PFSK-1 (cell line): ENCODE results near the gene ARL14EPL. TPM values are rescaled to one million over a fixed set of nuclear protein-coding genes. Genes with fewer than 3 reads are reported as not detected.

Experiments
- FOXP2 ChIP-seq: optimal IDR thresholded peaks from 2 replicates; pipeline ENCODE3; 2011; ENCODE audit warnings: borderline replicate concordance, control low read depth, inconsistent platforms; ENCODE audit not compliant: insufficient read depth; ENCODE audit errors: extremely low read length, extremely low read depth
- POLR2AphosphoS5 ChIP-seq: IDR thresholded peaks from 2 replicates; pipeline ENCODE4 v1.6.1; 2012; ENCODE audit warnings: low read depth, mild to moderate bottlenecking, control low read depth, low read length, moderate library complexity
- SIN3A ChIP-seq: IDR thresholded peaks from 2 replicates; pipeline ENCODE4 v1.6.1; 2012; ENCODE audit warnings: mild to moderate bottlenecking, low read length, moderate library complexity, borderline replicate concordance; ENCODE audit not compliant: insufficient read depth
- TAF1 ChIP-seq: IDR thresholded peaks from 2 replicates; pipeline ENCODE4 v1.6.1; 2012; ENCODE audit warnings: low read length, control low read depth, borderline replicate concordance; ENCODE audit not compliant: insufficient read depth
- polyA plus RNA-seq: library from polyadenylated mRNA; unstranded; fragments of >200 nt; gene quantifications from one replicate; pipeline ENCODE4 v1.2.1, GENCODE V29; 2012; ENCODE audit warnings: low read depth, missing spikeins; ENCODE audit not compliant: insufficient read length
- TF ChIP-seq, protein P1 (sequence below), 2 experiments: IDR thresholded peaks; 2 replicates each; pipeline versions ENCODE4 v1.6.1 to v1.8.0; 2011 to 2012; ENCODE audit warnings: low read depth in 2 of 2, low read length in 2 of 2, control low read depth in 1 of 2, inconsistent platforms in 1 of 2, mild to moderate bottlenecking in 1 of 2, moderate library complexity in 1 of 2; ENCODE audit not compliant: insufficient read depth in 1 of 2

The ARL14EPL gene
- not detected for polyA plus RNA-seq

GRCh38 chr5:116032094-116032517 is at the start of gene ARL14EPL:
TSS of gene ARL14EPL (plus strand) at chr5:116032472. CDS start at chr5:116051466, 18,994 bp downstream.
- no peak for TF ChIP-seq SIN3A
- no peak for TF ChIP-seq POLR2AphosphoS5
- TF ChIP-seq TAF1, result no peak
- no peak for TF ChIP-seq FOXP2
- TF ChIP-seq, protein P1, sequence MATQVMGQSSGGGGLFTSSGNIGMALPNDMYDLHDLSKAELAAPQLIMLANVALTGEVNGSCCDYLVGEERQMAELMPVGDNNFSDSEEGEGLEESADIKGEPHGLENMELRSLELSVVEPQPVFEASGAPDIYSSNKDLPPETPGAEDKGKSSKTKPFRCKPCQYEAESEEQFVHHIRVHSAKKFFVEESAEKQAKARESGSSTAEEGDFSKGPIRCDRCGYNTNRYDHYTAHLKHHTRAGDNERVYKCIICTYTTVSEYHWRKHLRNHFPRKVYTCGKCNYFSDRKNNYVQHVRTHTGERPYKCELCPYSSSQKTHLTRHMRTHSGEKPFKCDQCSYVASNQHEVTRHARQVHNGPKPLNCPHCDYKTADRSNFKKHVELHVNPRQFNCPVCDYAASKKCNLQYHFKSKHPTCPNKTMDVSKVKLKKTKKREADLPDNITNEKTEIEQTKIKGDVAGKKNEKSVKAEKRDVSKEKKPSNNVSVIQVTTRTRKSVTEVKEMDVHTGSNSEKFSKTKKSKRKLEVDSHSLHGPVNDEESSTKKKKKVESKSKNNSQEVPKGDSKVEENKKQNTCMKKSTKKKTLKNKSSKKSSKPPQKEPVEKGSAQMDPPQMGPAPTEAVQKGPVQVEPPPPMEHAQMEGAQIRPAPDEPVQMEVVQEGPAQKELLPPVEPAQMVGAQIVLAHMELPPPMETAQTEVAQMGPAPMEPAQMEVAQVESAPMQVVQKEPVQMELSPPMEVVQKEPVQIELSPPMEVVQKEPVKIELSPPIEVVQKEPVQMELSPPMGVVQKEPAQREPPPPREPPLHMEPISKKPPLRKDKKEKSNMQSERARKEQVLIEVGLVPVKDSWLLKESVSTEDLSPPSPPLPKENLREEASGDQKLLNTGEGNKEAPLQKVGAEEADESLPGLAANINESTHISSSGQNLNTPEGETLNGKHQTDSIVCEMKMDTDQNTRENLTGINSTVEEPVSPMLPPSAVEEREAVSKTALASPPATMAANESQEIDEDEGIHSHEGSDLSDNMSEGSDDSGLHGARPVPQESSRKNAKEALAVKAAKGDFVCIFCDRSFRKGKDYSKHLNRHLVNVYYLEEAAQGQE (IDR thresholded peaks at IDR 0.05; ENCODE audit: insufficient read depth in 1 of 2, low read depth in 2 of 2, low read length in 2 of 2), result no peak

- TF ChIP-seq TAF1, result no peak
- TF ChIP-seq SIN3A, result no peak
- no peak for TF ChIP-seq POLR2AphosphoS5
- no peak for TF ChIP-seq FOXP2
- TF ChIP-seq, protein P1 (IDR thresholded peaks at IDR 0.05; ENCODE audit: insufficient read depth in 1 of 2, low read depth in 2 of 2, low read length in 2 of 2), result no peak
These were observed 48.8 kb upstream of the ARL14EPL start for GRCh38 chr5:115983519-115983918.

GRCh38 chr5:115985802-115986757 is 46.2 kb upstream of the ARL14EPL start:
- TF ChIP-seq POLR2AphosphoS5, result no peak
- TF ChIP-seq, protein P1 (IDR thresholded peaks at IDR 0.05; ENCODE audit: insufficient read depth in 1 of 2, low read depth in 2 of 2, low read length in 2 of 2), result no peak
- no peak for TF ChIP-seq SIN3A
- TF ChIP-seq TAF1, result no peak
- TF ChIP-seq FOXP2, result no peak

DNA sequence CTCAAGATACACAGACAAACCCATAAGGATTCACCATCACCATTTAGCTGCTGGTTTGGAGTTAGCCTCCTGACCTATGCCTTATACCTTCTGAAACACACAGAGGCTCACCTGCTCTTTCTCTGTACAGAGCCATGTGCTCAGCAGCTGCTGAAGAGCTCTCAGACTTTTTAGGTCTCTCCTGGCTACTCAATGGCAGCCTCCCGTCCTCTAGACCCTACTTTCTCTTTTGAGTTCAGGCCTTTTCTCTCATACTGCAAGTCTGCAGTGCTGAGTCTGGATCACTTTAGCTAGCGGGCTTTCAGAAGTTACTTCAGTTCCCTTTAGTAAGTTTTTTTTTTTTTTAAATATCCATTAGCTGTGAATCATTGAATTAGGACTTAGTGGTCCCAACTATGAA is 44.3 kb upstream of the ARL14EPL start:
- TF ChIP-seq TAF1, result no peak
- no peak for TF ChIP-seq POLR2AphosphoS5

DNA sequence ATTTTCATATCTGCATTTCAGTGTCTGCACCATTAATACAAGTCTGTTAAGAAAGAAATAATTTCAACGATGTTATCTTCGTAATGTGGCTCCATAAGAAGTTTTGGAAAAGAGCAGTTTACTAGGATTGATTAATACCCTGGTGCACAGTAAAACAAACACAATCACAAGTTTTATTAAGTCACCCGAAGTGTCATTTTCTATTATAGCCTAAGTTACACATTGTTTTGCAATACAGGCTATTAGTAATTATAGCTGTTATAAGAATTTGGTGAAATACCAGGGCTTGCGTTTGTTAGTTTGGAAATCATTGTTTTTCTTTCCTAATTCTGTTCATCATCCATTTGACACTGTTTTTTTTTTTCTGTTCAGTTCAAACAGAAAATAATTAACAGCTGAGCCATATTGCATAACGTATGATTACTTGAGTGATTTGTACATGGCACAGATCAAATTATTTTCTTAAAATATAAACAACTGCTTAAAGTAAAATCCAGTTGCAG is 39.4 kb upstream of the ARL14EPL start:
- TF ChIP-seq TAF1 (no peak), FOXP2 (no peak), POLR2AphosphoS5 (no peak), SIN3A (no peak)
- TF ChIP-seq, protein P1 (IDR thresholded peaks at IDR 0.05; ENCODE audit: insufficient read depth in 1 of 2, low read depth in 2 of 2, low read length in 2 of 2), result no peak
